HG02588 (cell line): ENCODE data around the gene SCN4A.

ENCODE experiments used
- ATAC-seq: cut with Tn5 transposase; IDR thresholded peaks from one replicate; pipeline ENCODE4 v1.9.1; 2021; ENCODE audit warnings: mild to moderate bottlenecking, moderate library complexity; ENCODE audit not compliant: unreplicated experiment

Gene SCN4A

DNA sequence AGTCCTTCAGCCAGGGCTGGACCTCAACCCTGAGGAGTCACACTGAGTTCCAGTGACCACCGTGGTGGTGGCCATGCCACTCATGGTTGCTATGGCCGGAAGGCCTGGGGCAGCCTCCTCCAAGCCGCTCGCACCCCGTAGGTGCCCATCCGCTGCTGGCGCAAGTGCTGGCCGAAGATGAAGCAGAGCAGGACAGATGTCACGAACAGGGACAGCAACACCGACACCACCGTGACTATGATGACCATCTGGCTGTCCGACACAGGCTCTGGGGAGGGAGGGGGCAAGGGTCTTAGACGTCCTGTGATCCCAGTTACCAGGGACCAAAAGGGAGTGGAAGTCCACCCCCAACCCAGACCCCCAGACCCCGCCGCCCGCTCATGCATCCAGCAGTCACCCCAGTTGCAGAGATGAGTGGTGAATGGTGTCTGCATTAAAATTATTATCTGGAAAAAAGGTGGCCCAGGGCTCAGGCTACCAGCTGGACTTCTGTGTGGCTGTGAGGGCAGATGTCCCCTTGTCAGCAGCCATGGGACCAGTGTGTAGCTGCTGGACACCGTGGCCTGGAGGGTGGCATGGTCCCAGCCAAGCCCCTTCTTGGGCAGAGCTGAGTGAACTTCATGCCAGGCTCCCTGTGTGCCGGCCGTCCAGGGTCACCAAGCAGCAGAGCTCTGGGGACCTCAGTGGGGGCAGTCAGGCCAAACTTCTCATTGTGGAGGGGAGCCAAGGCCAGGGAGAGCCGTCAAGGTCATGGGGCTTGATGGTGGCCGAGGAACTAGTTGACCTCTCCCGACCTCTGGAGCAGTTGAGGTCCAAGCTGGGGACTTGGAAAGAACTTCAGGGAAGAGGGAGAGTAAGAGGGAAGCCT lies 30.2 kb upstream of the SCN4A start:
- no peak for ATAC-seq

- no peak for ATAC-seq
Measured at GRCh38 chr17:64001763-64002529, 29.2 kb upstream of the SCN4A start.

DNA sequence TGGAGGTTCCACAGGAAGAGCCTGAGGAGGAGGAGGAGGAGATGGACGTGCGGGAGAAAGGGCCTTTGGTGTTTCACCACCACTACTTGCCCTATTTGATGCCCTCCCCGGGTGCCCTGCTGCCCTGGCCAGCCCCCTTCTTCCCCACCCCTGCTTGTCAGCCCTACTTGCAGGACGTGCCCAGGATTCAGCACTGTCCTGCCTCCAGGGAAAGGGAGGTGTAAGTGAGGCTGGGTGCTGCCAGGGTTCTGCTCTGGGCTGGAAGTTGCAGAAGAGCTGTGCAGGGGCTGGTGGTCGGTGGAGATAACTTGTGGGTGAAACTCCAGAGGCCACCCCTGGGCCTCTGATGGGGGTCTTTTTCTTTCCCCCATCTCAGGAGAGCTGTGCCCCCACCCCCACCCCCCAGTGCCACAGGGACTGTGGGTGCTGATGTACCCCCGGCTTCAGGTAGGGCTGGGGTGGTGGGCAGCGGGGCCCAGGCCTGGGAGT lies 28.4 kb upstream of the SCN4A start:
- ATAC-seq = no peak

DNA sequence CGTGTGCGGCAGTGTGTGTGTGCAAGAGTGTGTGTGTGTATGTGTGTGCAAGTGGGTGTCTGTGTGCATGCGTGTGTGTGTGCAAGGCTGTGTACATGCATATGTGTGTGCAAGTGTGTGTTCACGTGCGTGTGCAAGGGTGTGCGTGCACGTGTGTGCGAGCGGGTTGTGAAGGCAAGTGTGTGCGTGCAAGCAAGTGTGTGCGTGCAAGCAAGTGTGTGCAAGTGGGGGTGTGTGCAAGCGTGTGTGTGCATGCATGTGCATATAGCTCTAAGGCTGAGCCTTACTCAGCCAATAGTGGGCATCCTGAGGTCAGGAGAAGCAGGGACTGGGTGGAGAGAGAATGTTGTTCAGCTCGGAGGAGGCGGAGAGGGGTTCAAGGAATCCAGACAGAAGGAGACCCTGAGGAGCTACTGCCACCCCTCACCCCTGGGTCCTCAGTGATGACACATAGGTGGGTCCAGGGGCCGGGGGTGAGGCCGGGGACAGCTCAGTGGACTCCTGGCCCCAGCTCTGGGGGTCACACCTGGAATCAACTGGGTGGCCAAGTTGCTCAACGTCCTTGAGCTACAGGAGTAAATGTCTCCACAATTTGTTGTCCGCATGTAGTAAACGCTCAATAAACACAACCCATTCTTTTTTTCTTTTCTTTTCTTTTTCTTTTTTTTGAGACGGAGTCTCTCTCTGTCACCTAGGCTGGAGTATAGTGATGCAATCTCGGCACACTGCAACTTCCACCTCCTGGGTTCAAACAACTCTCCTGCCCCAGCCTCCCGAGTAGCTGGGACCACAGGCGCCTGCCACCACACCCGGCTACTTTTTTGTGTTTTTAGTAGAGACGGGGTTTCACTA lies 27.2 kb upstream of the SCN4A start:
- ATAC-seq = no peak

DNA sequence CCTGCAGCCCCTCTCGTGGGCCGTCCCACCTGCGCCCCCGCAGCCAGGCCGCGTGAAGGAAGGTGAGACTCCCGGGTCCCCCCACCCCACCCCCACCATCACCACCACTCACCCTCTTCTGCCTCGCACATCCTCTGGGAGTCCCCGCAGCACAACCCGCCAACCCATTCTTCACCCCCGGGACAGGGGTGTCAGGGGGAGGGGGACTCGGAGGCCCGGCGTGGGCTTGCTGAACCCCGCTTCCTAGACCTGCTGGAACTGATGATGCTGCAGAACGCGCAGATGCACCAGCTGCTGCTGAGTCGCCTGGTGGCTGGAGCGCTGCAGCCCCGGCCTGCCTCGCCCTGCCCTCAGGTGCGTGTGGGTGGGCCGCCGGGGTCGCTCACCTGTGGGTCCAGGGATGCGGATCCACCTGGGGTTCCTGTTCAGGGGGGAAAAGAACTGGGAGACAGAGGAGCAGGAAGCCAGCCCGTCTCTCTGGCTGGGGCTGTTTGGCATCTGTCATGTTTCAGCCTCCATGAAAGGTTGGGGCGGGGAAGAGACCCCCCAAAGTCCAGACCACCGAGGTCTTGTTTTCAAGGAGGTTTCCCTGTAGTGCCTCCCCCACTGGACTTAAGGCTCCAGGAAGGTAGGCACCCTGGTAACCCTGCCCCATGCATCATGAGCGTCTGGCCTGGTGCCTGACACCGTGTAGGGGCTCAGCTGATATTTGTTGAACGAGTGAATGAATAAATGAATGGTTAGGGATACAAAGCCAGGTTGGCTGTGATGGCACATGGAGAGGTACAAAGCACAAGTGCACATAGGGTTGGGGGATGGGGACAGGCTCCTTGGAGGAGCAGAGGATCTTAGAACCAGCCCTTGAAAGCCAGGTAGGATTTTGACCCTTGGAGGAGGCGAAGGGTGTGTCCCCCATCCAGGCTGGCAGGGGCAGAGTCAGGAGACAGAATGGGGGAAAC lies 26.3 kb upstream of the SCN4A start:
- ATAC-seq = no peak

DNA sequence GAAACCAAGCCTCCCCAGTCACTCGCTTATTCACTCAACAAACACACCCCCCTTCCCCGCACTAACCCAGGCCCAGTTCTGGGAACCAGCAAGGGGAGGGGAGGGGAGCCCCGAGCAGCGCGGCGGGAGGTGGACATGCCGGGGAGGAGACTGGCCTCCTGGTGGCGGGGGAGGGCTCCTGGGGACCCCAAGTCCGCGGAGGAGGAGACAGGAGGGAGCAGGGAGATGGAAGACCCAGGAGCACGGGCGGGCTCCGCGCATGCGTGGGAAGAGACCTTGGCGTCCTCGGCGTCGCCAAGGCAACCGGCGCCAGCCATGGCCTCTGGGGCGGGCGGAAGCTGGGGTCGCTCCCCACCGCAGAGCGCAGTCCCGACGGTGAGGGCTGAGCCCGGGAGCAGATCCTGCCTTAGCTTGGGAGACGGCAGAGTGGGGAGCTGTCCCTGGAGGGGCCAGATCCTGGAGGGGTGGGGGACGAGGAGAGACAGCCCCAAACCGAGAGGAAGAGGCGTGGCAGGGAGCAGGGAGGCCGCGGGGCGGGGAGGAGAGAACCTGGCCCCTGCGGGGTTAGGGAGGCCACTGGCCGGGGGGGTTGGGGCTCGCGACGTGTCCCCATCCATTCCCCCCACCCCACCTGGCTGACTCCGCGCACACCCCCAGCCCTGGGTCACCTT lies 25.5 kb upstream of the SCN4A start, which contains the start of gene PRR29:
Gene PRR29 (plus strand): TSS at position 302 of the 671 bp plus-strand sequence. CDS start 14 bp downstream, at position 316.
- no peak for ATAC-seq

DNA sequence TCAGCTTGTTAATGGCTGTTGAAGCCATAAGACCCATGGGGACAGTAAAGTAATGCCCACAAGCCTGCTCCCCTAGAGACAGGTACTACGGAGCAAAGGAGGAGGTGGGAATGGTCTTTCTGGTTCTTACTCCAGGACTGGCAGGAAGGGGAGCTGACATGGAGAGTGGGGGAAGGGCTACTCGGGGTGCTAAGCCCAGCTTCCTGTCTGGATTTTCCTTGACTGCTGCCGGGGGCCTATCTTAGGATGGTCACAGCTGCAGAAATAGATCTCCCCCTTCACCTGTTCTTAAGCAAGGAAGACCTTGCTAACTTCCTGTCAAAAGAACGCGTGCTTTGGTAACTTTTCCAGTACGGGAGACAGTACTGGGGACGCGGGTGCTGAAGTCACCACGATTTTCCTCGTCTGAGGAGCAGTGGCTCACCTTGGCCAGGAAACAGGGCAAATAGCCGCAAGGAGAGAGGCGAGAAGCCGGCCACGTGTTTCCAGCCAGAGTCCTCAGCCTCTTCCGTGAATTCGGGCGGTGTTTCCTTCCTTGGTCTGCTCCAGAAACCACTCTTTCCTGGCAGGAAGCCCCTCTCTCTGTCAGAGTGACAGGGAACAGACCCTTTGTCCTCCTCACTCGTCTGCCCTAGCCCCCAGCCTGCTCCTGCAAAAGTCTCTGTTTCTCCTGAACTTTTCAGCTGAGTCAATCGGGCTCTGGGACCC lies 24.8 kb upstream of the SCN4A start:
- ATAC-seq = no peak

DNA sequence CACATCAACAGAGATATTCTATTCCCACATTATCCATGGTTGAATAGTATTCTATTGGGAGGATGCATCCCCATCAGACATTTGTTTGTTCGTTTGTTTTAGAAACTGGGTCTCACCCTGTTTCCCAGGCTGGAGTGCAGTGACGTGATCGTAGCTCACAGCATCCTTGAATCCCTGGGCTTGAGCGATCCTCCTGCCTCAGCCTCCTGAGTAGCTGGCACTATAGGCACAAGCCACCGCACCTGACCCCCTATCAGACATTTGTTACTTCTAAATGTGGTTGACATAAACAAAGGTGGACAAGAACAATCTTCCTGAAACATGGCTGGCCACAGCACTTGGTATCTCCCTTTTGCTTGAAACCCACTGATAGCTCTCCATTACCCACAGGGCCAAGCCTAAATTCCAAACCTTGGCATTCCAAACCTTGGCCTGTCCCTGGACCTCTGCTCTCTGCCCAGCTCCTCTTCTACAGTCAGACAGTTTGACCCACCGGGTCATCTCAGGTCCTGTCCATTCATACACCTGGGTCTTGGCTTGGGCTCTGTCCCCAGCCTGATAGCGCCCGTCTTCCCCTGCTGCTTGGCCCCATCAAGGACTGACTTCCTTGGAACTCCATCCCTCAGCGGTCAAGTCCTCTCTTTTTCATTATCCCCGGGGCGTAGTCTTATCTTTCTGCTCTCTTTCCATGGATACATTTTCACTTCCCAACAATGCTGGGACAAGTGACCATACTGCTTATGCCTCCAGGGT lies 23.9 kb upstream of the SCN4A start:
- no peak for ATAC-seq

DNA sequence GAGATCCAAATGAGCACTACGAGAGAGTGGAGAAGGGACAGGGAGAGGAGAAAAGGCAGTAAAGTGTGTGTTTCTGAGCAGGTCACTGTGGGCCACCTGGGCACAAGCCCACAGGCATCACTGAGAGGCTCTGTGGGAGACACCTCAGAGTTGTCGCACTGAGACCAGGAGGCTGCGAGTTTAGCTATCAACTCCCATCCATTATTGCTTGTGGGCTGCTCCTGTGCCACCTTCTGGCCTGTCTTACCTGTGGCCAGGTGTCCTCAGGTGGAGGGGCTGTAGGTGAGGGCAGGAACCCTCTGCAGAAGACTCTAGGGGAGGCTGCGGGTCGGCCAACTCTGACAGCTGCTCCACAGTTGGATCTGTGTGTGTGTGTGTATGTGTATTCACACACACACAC lies 22.9 kb upstream of the SCN4A start:
- ATAC-seq = no peak

- no peak for ATAC-seq
Measured at GRCh38 chr17:63993368-63993985, 20.8 kb upstream of the SCN4A start.

DNA sequence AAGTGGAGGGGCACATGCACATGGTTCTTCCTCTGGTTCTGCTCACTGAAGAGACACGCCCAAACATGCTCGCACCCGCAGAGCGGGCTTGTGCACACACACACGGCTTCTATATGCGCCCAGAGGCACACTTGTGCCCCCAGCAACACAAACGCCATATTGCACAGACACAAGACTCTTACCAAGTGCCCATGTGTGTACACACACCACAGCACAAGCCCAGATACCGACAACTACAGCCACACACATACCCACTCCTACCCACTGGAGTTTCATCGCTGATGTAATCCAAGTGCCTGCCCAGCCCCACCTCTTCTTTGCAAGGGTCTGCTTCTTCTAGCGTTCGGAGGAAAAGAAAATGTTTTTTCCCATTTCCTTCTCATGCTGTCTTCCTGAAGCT lies 18.9 kb upstream of the SCN4A start:
- no peak for ATAC-seq

DNA sequence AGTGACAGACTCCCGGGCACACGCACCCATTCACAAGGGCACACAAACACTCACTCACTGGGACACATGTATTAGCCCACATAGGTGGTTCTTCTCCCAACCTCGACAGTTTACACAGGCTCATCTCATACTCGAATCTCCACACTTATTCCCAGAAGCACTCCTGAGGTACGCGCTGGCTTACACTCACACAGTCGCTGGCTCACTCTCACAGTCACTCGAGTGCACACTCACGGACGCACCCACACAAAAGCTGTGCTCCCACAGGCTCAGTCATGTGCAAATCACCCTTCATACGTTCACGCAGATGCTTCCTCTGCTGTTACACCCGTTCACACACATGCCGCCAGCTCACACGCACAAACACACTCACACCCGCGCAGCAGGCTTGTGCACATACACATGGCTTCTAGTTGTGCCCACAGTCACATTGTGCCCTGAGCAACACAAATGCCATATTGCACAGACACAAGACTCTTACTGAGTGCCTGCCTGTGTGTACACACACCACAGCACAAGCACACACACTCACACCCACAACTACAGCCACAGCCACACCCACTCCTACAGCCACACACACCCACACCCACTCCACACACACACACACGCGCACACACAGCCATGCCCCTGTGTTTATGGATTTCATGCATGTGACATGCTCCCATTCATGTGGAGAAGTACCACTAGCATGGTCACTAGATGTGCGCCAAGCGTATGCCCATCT lies 17.1 kb upstream of the SCN4A start:
- no peak for ATAC-seq

GRCh38 chr17:63988741-63989621 lies 16.3 kb upstream of the SCN4A start:
- no peak for ATAC-seq

- ATAC-seq = no peak
Measured at GRCh38 chr17:63988127-63988478, 15.4 kb upstream of the SCN4A start.

GRCh38 chr17:63987221-63988126 lies 14.8 kb upstream of the SCN4A start:
- ATAC-seq = no peak
